Activated CD4-positive, alpha-beta T cell treated with anti-CD3 and anti-CD28 coated beads, Interleukin-2, Interleukin-6, amounts not matched to agents 100 ng/mL and 50 ng/mL, durations not matched to agents 16 hours and 8 hours (primary cell): Measurements from ENCODE around the gene KCTD20.
A peak's percentile ranks its signal among the peaks of the same experiment; 100 is the strongest.
"Not testable (repeated sequence)": the region's sequence is repeated elsewhere in the genome, so short reads cannot be mapped to it uniquely, and the experiment has no call there.

Experiments used
- DNase-seq: peaks from one replicate; pipeline ENCODE4 v3.0.0-alpha.2; 2020

The KCTD20 gene

DNA sequence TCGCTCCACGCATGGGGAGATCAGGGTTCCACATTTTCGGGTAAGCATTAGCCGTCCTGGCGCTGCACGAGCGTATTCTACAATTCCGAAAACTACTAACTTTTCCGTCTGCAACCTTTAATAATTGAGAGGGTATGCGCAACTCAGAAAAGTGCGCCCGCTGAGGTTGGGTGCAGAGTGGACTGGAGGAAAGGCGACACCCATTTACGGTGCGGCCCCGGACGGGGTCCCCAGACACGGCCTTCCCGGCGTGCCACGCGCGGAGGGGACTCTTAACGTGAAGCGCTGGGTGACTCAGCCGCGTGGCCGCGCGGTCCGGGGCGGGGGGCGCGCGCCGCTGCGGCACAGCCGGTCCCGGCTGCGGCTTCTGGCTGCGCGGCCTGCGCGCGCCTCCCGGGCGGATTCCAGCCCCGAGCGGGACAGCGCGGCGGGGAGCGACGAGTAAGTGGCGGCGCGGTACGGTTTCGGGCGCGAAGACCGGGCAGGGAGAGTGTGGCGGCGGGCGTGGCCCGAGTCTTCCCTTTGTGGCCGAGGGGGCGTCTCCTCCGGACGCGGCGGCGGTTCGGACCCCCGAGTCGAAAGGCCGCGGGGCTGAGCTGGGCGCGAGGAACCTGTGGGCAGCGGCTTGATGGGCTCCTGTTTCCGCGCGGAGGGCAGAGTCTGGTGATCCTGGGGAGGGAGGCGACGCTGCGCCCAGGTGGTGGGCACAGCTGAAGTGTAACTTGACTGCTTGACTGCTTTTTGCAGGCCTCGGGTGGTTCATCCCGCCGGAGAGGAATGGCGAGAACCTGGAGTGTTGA is at the start of gene KCTD20, which contains the start of gene PXT1:
Gene KCTD20, plus strand, starts transcription at position 330 of the 800 bp plus-strand sequence. CDS start 27,098 bp downstream, outside the sequence.
Gene PXT1, minus strand, starts transcription at position 184 of the 800 bp plus-strand sequence. CDS start 16,772 bp downstream, outside the sequence.
- peak; percentile 93 for DNase-seq

DNA sequence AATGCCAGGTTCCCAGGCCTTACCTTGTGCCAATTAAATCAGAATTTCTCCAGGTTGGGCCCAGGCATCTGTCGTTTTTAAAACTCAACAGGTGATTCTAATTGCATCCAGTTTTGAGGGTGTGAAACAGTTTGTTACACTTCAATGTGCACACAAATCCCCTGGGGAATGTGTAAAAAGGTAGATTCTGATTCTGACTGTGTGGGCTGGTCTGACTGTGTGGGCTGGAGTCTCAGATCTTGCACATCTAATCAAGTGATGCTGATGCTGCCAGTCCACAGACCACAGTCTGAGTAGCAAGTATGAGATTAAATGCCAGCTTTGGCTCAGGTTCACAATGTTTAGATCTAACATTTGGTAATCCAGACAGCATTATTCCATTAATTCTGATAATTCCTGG is 42.8 kb upstream of the KCTD20 start:
- DNase-seq, result no peak

DNA sequence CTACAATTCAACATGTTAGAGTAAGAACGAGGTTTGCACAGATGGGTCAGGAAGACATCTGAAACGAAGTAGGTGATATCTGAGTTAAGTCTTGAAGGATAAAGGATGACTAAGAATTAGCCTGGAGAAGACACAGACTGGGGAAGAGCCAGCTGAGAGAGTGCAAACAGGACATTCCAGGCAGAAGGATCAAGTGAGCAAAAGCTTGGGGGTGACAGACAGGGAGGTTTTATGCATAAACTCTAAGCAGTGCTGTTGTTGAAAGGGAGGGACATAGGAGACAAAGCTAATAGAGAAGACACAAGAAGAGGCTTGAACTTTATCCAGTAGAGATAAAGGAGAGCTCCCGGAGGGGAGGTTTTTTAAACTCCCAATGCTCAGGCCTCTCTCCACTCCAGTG is 40.3 kb upstream of the KCTD20 start:
- DNase-seq, result no peak

DNA sequence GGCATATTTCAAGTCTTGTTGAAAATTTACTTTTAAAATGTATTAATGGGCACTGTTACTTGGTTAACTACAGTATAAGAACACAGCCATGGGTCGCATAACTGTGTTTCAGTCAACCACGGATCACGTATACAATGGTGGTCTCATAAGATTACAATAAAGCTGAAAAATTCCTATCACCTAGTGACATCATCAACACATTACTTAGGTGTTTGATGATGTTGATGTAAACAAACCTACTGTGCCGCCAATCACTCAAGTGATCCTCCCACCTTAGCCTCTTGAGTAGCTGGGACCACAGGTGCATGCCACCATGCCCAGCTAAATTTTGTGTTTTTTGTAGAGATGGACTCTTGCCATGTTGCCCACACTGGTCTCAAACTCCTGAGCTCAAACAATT is 38.6 kb upstream of the KCTD20 start:
- no peak for DNase-seq

DNA sequence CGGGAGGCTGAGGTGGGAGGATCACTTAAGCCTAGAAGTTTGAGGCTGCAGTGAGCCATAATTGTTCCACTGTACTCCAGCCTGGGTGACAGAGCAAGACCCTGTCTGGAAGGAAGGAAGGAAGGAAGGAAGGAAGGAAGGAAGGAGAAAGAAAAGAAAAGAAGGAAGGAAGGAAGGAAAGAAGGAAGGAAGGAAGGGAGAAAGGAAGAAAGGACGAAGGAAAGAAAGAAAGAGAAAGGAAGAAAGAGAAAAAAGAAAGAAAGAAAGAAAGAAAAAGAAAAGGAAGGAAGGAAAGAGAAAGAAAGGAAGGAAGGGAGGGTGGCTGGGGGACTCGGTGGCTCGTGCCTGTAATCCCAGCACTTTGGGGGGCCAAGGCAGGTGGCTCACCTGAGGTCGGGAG is 33.1 kb upstream of the KCTD20 start:
- not testable (repeated sequence) for DNase-seq

DNA sequence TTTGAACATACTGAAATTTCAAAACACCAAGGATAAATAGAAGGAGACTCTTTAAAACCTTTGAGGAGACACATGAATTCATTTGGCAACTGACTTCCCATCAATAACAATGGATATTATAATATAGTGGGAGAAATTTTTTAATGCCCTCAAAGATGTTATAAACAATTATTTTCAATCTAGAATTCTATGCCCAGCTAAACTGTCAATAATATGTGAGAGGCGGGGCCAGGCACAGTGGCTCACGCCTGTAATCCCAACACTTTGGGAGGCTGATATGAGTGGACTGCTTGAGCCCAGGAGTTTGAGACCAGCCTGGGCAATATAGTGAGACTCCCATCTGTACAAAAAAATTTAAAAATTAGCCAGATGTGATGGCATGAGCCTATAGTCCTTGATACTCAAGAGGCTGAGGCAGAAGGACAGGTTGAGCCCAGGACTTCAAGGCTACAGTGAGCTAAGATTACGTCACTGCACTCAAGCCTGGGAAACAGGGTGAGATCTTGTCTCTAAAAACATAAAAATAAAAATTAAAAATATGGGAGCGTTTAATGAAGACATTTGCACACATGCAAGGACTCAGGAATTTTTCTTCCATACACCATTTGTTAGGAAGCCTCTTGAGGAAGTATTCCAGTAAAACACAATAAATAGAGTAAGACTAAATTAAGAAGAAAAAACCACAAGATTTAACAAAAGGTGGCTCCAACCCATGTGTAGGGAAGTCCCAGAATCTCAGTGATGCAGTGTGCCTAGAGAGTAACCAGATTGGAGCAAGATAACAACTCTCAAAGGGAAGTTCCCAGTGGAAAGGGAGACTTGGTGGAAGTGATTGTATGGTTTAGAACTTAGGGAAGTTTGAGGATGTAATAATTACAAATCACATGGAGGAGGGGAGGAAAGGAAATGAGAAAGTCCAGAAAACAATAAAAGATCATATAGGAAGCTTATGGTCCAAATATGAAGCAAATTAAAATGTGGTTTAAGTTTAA is 29.0 kb upstream of the KCTD20 start:
- DNase-seq, result no peak

DNA sequence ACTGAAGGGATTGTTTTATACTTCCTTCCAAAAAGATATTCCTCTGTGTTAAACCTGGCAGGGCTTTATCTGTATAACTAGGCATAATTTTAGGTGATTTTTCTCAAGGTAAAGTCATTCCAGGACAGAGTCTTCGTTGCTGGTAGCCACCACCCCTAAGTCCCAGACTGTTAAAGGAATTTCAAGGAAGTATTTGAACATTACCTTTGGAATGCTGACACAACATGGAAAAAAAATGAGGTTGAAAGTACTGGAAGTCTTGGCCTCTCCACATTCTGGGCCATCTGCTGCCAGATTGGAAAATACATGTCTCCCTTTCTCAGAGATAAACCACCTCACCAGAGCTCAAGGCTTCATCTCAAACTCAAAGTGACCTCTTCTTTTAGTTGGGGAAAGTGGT is 28.3 kb upstream of the KCTD20 start:
- no peak for DNase-seq

DNA sequence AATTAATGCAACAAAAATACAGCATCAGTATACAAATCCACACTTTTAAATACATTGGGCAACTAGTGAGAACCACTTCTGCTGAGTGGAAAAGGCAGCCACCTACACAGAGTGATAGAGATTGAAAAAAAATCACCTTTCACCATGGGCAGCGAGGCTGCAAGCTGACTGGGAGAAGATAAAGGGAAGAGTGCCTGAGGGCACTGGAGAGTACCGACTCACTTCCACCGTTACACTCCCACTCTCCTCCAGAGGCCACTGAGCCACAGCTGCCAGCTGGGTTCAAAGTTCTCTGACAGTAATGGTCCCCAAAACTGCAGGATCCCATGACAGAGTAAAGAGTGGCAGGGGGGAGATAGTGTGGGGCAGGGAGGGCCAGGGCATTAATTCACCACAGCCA is 24.2 kb upstream of the KCTD20 start:
- no peak for DNase-seq

DNA sequence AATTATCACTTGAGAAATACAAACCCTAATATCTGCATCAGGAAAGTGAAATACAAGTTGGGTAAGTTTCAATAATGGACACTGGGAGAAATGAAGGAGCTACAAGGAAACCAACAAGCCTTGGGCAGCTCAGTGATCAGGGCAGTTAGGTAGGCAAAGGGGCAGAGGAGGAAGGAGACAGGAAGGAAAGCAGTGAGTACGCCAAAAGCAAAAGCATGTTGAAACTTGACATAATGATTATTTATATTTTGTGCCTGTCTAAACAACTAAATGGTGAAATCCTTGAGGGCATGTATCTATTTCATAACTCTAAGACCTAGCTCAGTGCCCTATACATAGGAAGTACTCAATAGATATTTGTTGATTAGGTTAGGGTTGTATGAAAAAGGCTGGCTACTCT is 23.5 kb upstream of the KCTD20 start:
- no peak for DNase-seq

DNA sequence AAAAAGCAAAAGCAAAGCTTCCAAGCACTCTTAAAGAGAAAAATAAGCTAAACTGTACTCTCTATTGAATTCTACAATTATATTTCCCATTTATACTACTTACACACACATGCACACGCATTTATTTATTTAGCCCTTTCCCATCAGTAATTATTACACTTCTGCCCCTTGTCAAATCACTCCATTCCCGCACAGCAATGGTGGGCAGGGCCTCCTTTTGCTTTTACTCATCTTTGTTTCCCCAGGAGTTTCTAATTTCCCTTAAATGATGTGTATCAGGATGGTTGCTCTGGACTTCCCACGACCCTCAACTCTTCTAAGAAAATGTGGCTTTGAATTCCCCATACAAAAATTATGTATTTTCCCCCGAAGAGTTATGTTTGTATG is 20.1 kb upstream of the KCTD20 start:
- DNase-seq, result peak; percentile 24

DNA sequence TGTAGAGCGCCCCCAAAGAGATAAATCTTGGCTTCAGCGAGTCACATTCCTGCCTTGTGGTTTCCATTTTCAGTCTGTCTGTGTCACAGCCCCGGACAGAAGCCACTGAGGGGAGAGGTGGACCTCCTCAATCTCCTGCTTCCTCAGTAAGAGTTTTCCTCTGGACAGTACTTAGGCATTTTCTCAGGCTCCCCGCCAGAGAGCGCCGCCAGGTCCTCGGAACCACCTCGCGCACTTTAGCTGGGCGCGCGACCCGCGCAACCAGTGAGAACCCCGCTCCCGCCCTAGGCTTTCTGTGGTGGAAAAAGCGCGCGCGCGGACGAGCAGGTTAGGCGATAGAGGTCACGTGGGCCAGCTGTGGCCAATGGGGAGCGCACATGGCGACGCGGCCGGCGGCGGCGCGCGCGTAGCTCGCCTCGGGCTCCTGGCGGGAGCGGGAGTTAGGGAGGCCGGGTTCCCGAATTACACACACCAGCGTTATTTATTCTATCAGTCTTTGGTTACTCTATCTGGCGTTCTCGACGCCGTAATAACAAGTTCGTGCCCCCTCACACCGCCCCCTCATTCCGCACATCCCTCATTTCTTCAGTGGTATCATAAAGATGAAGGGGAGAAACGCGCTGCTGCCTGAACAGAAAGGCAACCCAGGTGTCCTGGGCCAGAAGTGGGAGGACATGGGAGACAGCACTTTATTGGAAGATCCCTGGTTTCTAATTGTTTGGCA is 19.5 kb upstream of the KCTD20 start:
- peak; percentile 99 for DNase-seq

DNA sequence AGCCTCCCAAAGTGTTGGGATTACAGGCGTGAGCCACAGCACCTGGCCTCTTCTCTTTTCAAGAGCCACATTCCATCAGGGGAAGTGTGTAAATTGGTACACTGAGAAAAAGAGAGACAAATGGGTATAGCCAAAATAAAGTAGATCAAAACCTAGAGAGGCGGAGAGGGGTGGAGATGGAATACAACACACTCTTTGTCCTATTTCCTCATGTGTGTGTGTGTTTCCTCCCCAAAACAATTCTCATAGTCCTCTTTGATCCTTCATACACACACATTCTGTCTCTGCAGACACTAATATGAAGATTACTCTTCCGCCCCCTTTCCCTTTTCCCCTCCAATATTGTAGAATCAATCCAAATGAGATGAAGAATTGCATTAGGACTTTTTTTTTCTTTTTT is 16.2 kb upstream of the KCTD20 start:
- DNase-seq, result no peak

DNA sequence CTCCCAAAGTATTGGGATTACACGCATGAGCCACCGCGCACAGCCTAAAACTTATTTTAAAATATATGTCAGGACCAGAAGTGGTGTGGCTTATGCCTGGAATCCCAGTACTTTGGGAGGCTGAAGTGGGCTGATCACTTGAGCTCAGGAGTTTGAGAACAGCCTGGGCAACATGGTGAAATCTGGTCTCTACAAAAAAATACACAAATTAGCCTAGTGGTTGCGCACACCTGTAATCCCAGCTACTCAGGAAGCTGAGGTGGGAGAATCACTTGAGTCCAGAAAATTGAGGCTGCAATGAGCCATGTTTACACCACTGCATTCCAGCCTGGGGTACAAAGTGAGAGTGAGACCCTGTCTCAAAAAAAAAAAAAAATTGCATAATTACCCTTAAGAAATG is 13.9 kb upstream of the KCTD20 start:
- no peak for DNase-seq

DNA sequence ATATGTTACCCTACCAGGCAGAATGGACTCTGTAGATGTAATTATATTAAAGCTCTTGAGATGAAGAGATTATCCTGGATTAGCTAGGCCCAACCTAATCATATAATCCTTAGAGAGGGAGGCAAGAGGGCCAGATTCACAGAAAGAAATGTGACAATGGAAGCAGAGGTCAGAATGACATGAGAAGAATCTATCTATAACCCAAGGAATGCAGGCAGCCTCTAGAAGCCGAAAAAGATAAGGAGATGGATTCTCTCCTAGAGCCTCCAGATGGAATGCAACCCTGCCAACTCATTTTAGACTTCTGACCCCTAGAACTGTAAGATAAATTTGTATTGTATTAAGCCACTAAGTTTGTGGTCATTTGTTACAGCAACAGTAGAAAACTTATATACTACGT is 12.4 kb upstream of the KCTD20 start:
- DNase-seq, result no peak

DNA sequence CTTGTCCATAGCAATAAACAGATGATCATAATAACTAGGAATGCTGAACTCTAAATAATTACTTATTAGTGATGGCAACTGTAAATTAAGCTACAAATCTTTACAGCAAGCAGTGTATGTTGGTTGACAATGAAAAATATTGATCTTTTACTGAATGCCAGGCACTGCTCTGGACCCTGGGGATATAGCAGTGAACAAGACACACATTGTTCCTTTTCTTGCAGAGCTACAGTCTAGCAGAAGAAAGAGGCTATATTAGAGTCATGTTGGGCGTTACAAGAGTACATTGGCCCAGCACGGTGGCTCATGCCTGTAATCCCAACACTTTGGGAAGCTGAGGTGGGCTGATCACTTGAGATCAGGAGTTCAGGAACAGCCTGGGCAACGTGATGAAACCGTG is 11.6 kb upstream of the KCTD20 start:
- no peak for DNase-seq

DNA sequence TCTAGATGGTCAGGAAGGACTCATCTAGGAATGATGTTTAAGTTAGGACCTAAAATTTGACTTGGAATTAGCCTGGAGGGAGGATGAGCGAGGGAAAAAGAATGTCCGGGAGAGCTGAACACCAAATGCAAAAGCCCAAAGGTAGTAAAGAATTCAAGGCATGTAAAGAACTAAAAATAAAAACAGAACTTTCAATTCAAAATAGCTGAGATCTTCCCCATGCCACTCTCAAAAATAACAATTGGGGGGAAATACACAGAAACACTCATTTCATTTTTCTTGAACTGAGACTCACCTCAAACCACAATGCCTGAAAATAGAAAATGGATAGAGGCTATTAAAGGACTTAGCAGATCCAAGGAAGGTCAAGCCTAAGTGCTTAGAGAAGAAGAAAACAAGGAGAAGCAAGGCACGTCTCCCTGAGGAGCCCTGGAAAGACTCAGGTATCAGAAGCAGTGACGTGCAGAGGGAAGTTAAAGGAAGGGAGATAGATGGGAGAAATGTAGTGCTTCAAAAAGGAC is 10.6 kb upstream of the KCTD20 start:
- DNase-seq, result no peak

DNA sequence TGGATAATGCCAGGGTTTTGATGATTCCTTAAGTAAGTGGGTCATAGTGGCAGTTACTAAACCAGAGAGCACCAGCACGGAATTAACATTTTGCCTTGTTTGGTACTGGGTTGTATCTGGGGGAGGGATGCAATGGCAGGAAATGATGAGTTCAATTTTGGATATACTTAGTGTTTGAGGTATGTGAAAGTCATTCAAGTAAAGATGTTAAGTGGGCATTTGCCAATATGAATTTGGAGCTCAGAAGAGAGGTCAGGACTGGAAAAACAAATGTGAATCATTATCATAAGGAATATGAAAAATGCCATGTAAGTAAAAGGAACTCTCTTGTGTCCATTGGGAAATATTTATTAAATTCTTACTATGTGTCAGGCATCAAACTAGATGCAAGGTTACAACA is 6.3 kb upstream of the KCTD20 start:
- DNase-seq, result no peak

DNA sequence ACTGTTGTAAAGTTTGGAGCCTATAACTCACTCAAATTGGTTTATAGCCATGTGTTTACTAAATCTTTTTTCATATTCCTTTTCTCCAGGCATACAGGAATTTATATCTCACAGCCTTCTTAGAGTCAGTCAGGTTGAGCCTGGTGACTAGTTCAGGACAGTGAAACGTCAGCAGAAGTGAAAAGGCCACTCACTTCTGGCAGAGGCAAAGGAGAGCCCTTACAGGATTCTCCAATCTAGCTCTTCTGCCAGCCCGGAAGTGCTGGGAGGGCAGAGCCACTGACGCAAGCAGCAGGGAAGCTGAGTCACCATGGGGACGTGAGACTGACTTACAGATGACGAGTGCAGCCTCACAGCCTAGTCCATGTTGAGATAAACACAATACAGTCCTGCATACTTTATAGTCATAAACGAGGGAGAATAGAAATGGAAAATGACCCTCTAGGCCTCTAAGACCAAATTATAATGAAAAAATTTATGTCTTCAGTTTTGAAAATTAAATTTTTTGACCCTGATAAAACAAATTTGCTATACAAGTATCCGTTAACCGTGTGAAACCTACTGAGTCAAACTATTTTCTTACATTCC is 1.4 kb upstream of the KCTD20 start:
- peak; percentile 94 for DNase-seq

DNA sequence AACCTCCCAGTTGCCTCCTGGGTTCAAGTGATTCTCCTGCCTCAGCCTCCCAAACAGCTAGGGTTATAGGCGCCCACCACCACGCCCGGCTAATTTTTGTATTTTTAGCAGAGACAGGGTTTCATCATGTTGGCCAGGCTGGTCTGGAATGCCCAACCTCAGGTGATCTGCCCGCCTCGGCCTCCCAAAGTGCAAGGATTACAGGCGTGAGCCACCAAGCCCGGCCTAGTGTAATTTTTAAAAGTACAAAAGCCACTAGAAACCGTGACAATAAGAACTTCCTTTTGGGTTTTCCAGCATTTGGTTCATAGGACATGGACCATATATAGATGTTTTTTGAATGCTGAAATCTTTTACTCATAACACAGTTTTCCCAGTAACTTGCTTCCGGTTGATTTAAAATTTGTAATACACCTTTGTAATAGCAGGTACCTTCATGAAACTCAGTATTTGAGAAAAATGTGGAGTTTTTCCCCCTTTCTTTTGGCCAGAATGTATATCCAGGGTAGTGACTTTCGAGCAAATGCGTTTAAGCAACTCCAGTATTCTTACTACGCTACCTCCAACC is 613 bp upstream of the KCTD20 start:
- DNase-seq, result no peak

DNA sequence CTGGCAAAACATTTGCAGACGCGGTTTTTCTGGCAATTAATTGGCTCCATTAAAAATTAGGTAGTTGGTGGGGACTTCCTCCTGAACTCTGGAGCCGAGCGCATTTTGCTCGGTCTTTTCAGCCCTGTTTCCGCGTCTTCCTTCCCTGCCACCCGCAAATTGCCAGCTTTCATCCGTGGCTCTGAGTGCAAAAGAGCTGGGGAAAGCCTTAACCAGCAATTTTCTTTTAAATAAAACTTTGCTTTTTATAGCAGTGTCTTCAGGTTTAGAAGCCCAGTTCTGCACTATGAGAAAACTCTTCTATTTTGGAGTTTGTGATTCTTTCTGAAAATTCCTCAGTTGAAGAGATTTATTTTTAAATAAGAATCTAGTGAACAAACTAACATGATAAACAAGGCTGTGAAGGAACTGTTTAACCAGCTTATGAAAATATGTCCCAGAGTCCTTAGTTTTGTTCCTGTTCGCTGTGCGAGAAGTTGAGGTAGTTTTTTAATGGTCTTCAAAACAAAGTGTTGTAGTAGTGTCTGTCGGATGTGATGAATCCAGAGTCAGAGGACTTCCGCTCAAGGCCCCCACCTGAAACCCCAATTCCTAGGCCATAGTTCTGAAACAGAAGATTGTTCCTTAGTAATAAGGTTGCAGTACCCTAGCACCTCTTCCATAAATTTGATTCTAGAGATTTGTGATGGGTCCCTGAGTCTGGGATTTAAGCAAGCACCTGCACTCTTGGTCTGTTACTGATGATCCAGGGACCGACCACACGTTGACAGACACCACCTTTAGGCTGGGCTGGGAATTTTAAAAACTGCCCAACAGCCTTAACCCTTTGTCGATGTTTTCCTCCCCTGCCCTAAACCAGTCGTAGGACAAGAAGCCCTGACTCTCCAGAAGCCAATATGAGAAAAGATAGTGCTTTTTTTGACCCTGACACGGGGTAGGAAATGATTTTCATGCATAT is 950 bp downstream of the KCTD20 start:
- peak; percentile 23 for DNase-seq

DNA sequence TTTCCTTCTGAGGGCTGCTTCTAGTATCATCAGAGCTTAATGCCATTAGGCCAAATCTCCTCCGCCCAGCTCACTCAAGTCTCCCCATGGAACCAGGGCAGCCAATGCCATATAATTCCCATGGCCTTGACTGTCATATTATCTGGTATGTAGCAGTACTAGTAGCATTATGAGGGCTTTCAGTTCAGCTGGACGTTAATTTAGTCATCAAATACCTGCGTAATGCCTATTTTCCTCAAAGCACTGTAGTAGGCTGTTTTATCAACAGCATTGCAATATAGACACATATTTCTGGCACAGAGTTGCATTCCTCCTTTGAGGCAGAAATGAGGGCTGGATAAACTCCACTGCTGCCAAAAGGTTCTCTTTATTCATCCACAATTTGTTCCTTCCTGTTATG is 1.7 kb downstream of the KCTD20 start:
- no peak for DNase-seq
